ENCODE data around the gene TSSK2.
A peak's percentile ranks its signal among the peaks of the same experiment; 100 is the strongest.
"Not testable (repeated sequence)": the region's sequence is repeated elsewhere in the genome, so short reads cannot be mapped to it uniquely, and the experiment has no call there.

TSSK2 gene

GRCh38 chr22:19130959-19131684 lies at the start of gene TSSK2:
TSS of gene TSSK2 (plus strand) at chr22:19131308. CDS start at chr22:19131400, 92 bp downstream.
- no peak for DNase-seq (ENCODE audit: low spot score)

- DNase-seq (ENCODE audit: low spot score) = no peak
Observed at GRCh38 chr22:19081351-19081750, 49.8 kb upstream of the TSSK2 start.

GRCh38 chr22:19082101-19082500 lies 49.0 kb upstream of the TSSK2 start:
- no peak for DNase-seq (ENCODE audit: low spot score)

GRCh38 chr22:19082793-19083192 lies 48.3 kb upstream of the TSSK2 start:
- DNase-seq (ENCODE audit: low spot score) = no peak

GRCh38 chr22:19084126-19084525 lies 47.0 kb upstream of the TSSK2 start:
- not testable (repeated sequence) for DNase-seq (ENCODE audit: low spot score)

- DNase-seq (ENCODE audit: low spot score) = not testable (repeated sequence)
Observed at GRCh38 chr22:19084586-19084985, 46.5 kb upstream of the TSSK2 start.

- DNase-seq (ENCODE audit: low spot score) = peak; percentile 61
Observed at GRCh38 chr22:19085233-19085718, 45.8 kb upstream of the TSSK2 start.

GRCh38 chr22:19086417-19086816 lies 44.7 kb upstream of the TSSK2 start:
- no peak for DNase-seq (ENCODE audit: low spot score)

GRCh38 chr22:19086896-19087295 lies 44.2 kb upstream of the TSSK2 start:
- DNase-seq (ENCODE audit: low spot score) = peak; percentile 82

GRCh38 chr22:19088866-19089595 lies 42.1 kb upstream of the TSSK2 start:
- DNase-seq (ENCODE audit: low spot score) = no peak

GRCh38 chr22:19090183-19090582 lies 40.9 kb upstream of the TSSK2 start:
- no peak for DNase-seq (ENCODE audit: low spot score)

- DNase-seq (ENCODE audit: low spot score) = no peak
Observed at GRCh38 chr22:19090586-19091127, 40.5 kb upstream of the TSSK2 start.

- DNase-seq (ENCODE audit: low spot score) = no peak
Observed at GRCh38 chr22:19092725-19093124, 38.4 kb upstream of the TSSK2 start.

- no peak for DNase-seq (ENCODE audit: low spot score)
Observed at GRCh38 chr22:19094393-19094997, 36.6 kb upstream of the TSSK2 start.

GRCh38 chr22:19096555-19096954 lies 34.6 kb upstream of the TSSK2 start:
- DNase-seq (ENCODE audit: low spot score) = no peak

- DNase-seq (ENCODE audit: low spot score) = no peak
Observed at GRCh38 chr22:19097518-19097917, 33.6 kb upstream of the TSSK2 start.

GRCh38 chr22:19098157-19098556 lies 33.0 kb upstream of the TSSK2 start:
- no peak for DNase-seq (ENCODE audit: low spot score)

- peak; percentile 36 for DNase-seq (ENCODE audit: low spot score)
Observed at GRCh38 chr22:19103880-19104821, 27.0 kb upstream of the TSSK2 start.

- DNase-seq (ENCODE audit: low spot score) = no peak
Observed at GRCh38 chr22:19105456-19105855, 25.7 kb upstream of the TSSK2 start.

- DNase-seq (ENCODE audit: low spot score) = no peak
Observed at GRCh38 chr22:19105867-19106802, 25.0 kb upstream of the TSSK2 start.

Data from AG20443 (cell line).